Stomach (tissue), 9 donors: ENCODE measurements around the gene WWOX. TPM values are rescaled to one million over a fixed set of nuclear protein-coding genes. Genes with fewer than 3 reads are reported as not detected.

Source experiments
- DNase-seq, 2 donors: peaks; one replicate each; pipeline versions ENCODE4 v3.0.0 to v3.0.0-alpha.2; 2013 to 2019
- H3K27ac ChIP-seq, 5 donors: fragments of 200-600 bp in 4 of 5; sonication (generic) in 4 of 5; one replicate each; pipeline ENCODE4 v1.5.1; 2013 to 2019; ENCODE audit warnings: mild to moderate bottlenecking in 1 of 5, moderate library complexity in 1 of 5
- H3K27me3 ChIP-seq, 3 donors: fragments of 200-600 bp; sonication (generic); one replicate each; pipeline ENCODE4 v1.5.1; 2017 to 2019; ENCODE audit warnings: mixed run types in 1 of 3
- H3K36me3 ChIP-seq, 4 donors: fragments of 200-600 bp; sonication (generic); 1 replicate in 3 of 4; 2 replicates in 1 of 4; pipeline ENCODE4 v1.5.1; 2016 to 2019
- H3K4me1 ChIP-seq, 4 donors: fragments of 200-600 bp; sonication (generic); one replicate each; pipeline ENCODE4 v1.5.1; 2016 to 2019
- H3K4me3 ChIP-seq, 4 donors: fragments of 200-600 bp; sonication (generic) in 3 of 4; one replicate each; pipeline ENCODE4 v1.5.1; 2016 to 2019; ENCODE audit warnings: mild to moderate bottlenecking in 1 of 4
- H3K9me3 ChIP-seq, 4 donors: fragments of 200-600 bp; sonication (generic); one replicate each; pipeline ENCODE4 v1.5.1; 2016 to 2019
- CTCF ChIP-seq, 7 experiments: fragments of 450-650 bp in 4 of 7; fragments of 200-600 bp in 3 of 7; sonication (generic) in 3 of 7; IDR thresholded peaks; one replicate each; pipeline ENCODE4 v1.5.1; 2016 to 2019; ENCODE audit warnings: antibody characterized with exemption in 7 of 7, control low read depth in 2 of 7, mild to moderate bottlenecking in 1 of 7
- EP300 ChIP-seq: sonication (generic); formaldehyde crosslinking; IDR thresholded peaks from one replicate; pipeline ENCODE4 v1.6.1; 2017; ENCODE audit warnings: antibody characterized with exemption
- POLR2A ChIP-seq, 4 donors: fragments of 450-650 bp; IDR thresholded peaks; one replicate each; pipeline ENCODE4 v1.6.1; 2016; ENCODE audit warnings: antibody characterized with exemption in 4 of 4, control low read depth in 2 of 4, mild to moderate bottlenecking in 1 of 4, moderate library complexity in 1 of 4
- POLR2AphosphoS5 ChIP-seq, 3 donors: sonication (generic); formaldehyde crosslinking; IDR thresholded peaks; one replicate each; pipeline ENCODE4 v1.6.1; 2016; ENCODE audit warnings: antibody characterized with exemption in 3 of 3
- WGBS, 5 donors: extraction: QIAGEN DNeasy Blood & Tissue Kit in 3 of 5; methylation state at CpG; one replicate each; pipeline versions ENCODE4 v1.1.5 to v1.1.7; 2013 to 2018; 5-methylcytosine and 5-hydroxymethylcytosine counted together
- intact Hi-C: fragments of 100-400 bp; cut with DNase I; formaldehyde crosslinking; loops from one replicate; pipeline ENCODE4 v1.15.1; 2023; ENCODE audit warnings: low total_unique reads
- polyA plus RNA-seq, 3 donors: library from polyadenylated mRNA; stranded (reverse); fragments of 200-250 nt; gene quantifications; one replicate each; pipeline ENCODE4 v1.2.3, GENCODE V29; 2013
- total RNA-seq, 5 donors: library from RNA; depleted of rRNA; stranded (reverse); fragments of >200 nt; gene quantifications; one replicate each; pipeline versions ENCODE4 v1.1.0 to v1.2.3, GENCODE V29; 2014 to 2016
- donor health status: healthy with polysubstance abuse.
- donor health status: Bipolar disorder and iron deficiency.
- donor health status: healthy.

Gene WWOX
- total and polyA plus RNA-seq, 8 donors, result 7.7 to 129 (median 48.7) TPM

GRCh38 chr16:78118469-78119025, 19.1 kb downstream of the WWOX start:
- intact Hi-C loops, result loop anchor here (10.0 kb wide), 1 partner anchor 116 kb away; no protein-coding TSS in a partner anchor
- Histone ChIP-seq H3K9me3 (no peaks in the 10 kb centered on the region), H3K27ac (no peak overlapping the region), H3K4me1 (peaks cover 0 to 22% (median 8%) of the 10 kb centered on the region in 4 donors), H3K4me3 (no peak overlapping the region), H3K36me3 (peaks cover 0 to 58% (median 49%) of the 10 kb centered on the region in 4 donors), H3K27me3 (no peaks in the 10 kb centered on the region)
- no peak for DNase-seq
- no peak for TF ChIP-seq POLR2A (IDR thresholded peaks at IDR 0.05)
- TF ChIP-seq POLR2AphosphoS5 (IDR thresholded peaks at IDR 0.05), result no peak
- no peak for TF ChIP-seq EP300
- no peak for TF ChIP-seq CTCF (IDR thresholded peaks at IDR 0.05)
- WGBS, 5 donors, result 13 to 63% (median 28%) methylated on average over 4 of the region's 4 CpGs

GRCh38 chr16:78122774-78123315, 23.4 kb downstream of the WWOX start:
- Histone ChIP-seq H3K27me3 (no peaks in the 10 kb centered on the region), H3K27ac (peak overlapping the region in 3 of 5 donors; percentile 34 to 56 (median 35)), H3K36me3 (peaks cover 0 to 19% (median 15%) of the 10 kb centered on the region in 4 donors), H3K4me3 (no peak overlapping the region), H3K9me3 (no peaks in the 10 kb centered on the region), H3K4me1 (peaks cover 0 to 37% (median 18%) of the 10 kb centered on the region in 4 donors)
- TF ChIP-seq POLR2AphosphoS5 (IDR thresholded peaks at IDR 0.05), result no peak
- TF ChIP-seq CTCF (IDR thresholded peaks at IDR 0.05), result peak in 4 of 7 experiments; percentile 15 to 52 (median 48)
- 7 to 18% (median 9%) methylated on average over 4 of the region's 4 CpGs for WGBS, 5 donors
- intact Hi-C loops, result no loop called here
- DNase-seq, result peak in 1 of 2 donors; percentile 80

- TF ChIP-seq EP300, result no peak
- TF ChIP-seq POLR2AphosphoS5 (IDR thresholded peaks at IDR 0.05), result no peak
- TF ChIP-seq POLR2A (IDR thresholded peaks at IDR 0.05), result no peak
- no peak for TF ChIP-seq CTCF (IDR thresholded peaks at IDR 0.05)
- H3K36me3 ChIP-seq, result no peaks in the 10 kb centered on the region
- no peaks in the 10 kb centered on the region for H3K9me3 ChIP-seq
- WGBS, 5 donors, result 93 to 95% (median 94%) methylated on average over 15 of the region's 15 CpGs
- H3K4me1 ChIP-seq, result peaks cover 8 to 43% (median 26%) of the 10 kb centered on the region in 4 donors
- no peak for DNase-seq
- H3K27me3 ChIP-seq, result no peaks in the 10 kb centered on the region
- H3K27ac ChIP-seq, result no peak overlapping the region
- no peak overlapping the region for H3K4me3 ChIP-seq
- intact Hi-C loops, result no loop called here
These were observed 25.8 kb downstream of the WWOX start for GRCh38 chr16:78125112-78125844.

GRCh38 chr16:78126662-78127061, 27.2 kb downstream of the WWOX start:
- no peak for DNase-seq
- H3K9me3 ChIP-seq, result no peaks in the 10 kb centered on the region
- no peaks in the 10 kb centered on the region for H3K36me3 ChIP-seq
- WGBS, 5 donors, result 91 to 94% (median 91%) methylated on average over 3 of the region's 3 CpGs
- H3K4me3 ChIP-seq, result no peak overlapping the region
- no peak overlapping the region for H3K27ac ChIP-seq
- TF ChIP-seq EP300 (no peak), CTCF (IDR thresholded peaks at IDR 0.05) (no peak), POLR2AphosphoS5 (IDR thresholded peaks at IDR 0.05) (no peak), POLR2A (IDR thresholded peaks at IDR 0.05) (no peak)
- intact Hi-C loops, result no loop called here
- no peaks in the 10 kb centered on the region for H3K27me3 ChIP-seq
- peaks cover 8 to 49% (median 26%) of the 10 kb centered on the region in 4 donors for H3K4me1 ChIP-seq
